Adrenal gland (tissue), 5 donors: ENCODE data around the gene UPK3B.
"Not testable (repeated sequence)": the region's sequence is repeated elsewhere in the genome, so short reads cannot be mapped to it uniquely, and the experiment has no call there.

ENCODE experiments used
- CTCF ChIP-seq, 6 experiments: fragments of 450-650 bp in 4 of 6; fragments of 200-600 bp in 2 of 6; sonication (generic) in 1 of 6; IDR thresholded peaks; 1 replicate in 5 of 6; 2 replicates in 1 of 6; pipeline versions ENCODE4 v1.5.1 to v1.8.0; 2016 to 2021; ENCODE audit warnings: antibody characterized with exemption in 6 of 6, mild to moderate bottlenecking in 2 of 6, moderate library complexity in 1 of 6
- POLR2A ChIP-seq, 2 donors: fragments of 450-650 bp; IDR thresholded peaks; one replicate each; pipeline ENCODE4 v1.6.1; 2017; ENCODE audit warnings: antibody characterized with exemption in 2 of 2, mild to moderate bottlenecking in 2 of 2, moderate library complexity in 1 of 2
- donor health status: DM: no; HTN: no; CAD: no.

GRCh38 chr7:76467743-76468404 lies 42.5 kb upstream of the UPK3B start:
- not testable (repeated sequence) for TF ChIP-seq CTCF, POLR2A (IDR thresholded peaks at IDR 0.05)
